A673 (cell line): ENCODE results near the gene CNFN. TPM values are rescaled to one million over a fixed set of nuclear protein-coding genes. Genes with fewer than 3 reads are reported as not detected.

Experiments
- BruUV-seq: library from RNA; stranded (reverse); fragments of 400-500 nt; replicated peaks from 2 replicates; lab custom pipeline; 2021; lab: Mats Ljungman, UMichigan
- CTCF ChIA-PET: fragments of 300-600 bp; sonication (Branson Sonifier 250); formaldehyde crosslinking; loops from one replicate; lab custom pipeline; 2022; ENCODE audit warnings: antibody characterized with exemption; lab: Charles Lee
- POLR2A ChIA-PET: fragments of 300-600 bp; sonication (Branson Sonifier 250); formaldehyde crosslinking; loops from one replicate; lab custom pipeline; 2022; ENCODE audit warnings: antibody characterized with exemption; ENCODE audit not compliant: low non-redundant PET; lab: Charles Lee
- DNase-seq: peaks from one replicate; pipeline ENCODE4 v3.0.0-alpha.2; 2015; ENCODE audit warnings: low spot score
- H3K27ac ChIP-seq: fragments of 200-600 bp; sonication (generic); 2 replicates; pipeline ENCODE4 v1.5.1; 2016; ENCODE audit warnings: mixed run types, low read depth, mild to moderate bottlenecking, mixed read lengths, antibody characterized with exemption, low read length; ENCODE audit not compliant: poor library complexity, severe bottlenecking
- H3K27me3 ChIP-seq: fragments of 200-600 bp; sonication (generic); replicated peaks from 2 replicates; pipeline ENCODE4 v1.6.1; 2017; ENCODE audit warnings: mixed run types, low read depth, mild to moderate bottlenecking, mixed read lengths, antibody characterized with exemption, low read length; ENCODE audit not compliant: insufficient read depth, poor library complexity
- H3K36me3 ChIP-seq: fragments of 200-600 bp; sonication (generic); 2 replicates; pipeline ENCODE4 v1.6.1; 2016; ENCODE audit warnings: mixed run types, mild to moderate bottlenecking, mixed read lengths, antibody characterized with exemption, low read length; ENCODE audit not compliant: insufficient read depth, poor library complexity, severe bottlenecking
- H3K4me1 ChIP-seq: fragments of 200-600 bp; sonication (generic); 2 replicates; pipeline ENCODE4 v1.6.1; 2017; ENCODE audit warnings: mixed run types, mild to moderate bottlenecking, mixed read lengths, antibody characterized with exemption, low read length; ENCODE audit not compliant: insufficient read depth, poor library complexity, severe bottlenecking
- H3K4me3 ChIP-seq: fragments of 200-600 bp; sonication (generic); 2 replicates; pipeline ENCODE4 v1.5.1; 2016; ENCODE audit warnings: low read depth, mixed run types, mild to moderate bottlenecking, mixed read lengths, low read length; ENCODE audit not compliant: poor library complexity, severe bottlenecking
- H3K9me3 ChIP-seq: fragments of 200-600 bp; sonication (generic); 2 replicates; pipeline ENCODE4 v1.6.1; 2016; ENCODE audit warnings: mixed run types, low read depth, mild to moderate bottlenecking, mixed read lengths, antibody characterized with exemption, low read length; ENCODE audit not compliant: poor library complexity, severe bottlenecking
- CTCF ChIP-seq: fragments of 300-800, 200-600 bp; sonication (generic); conservative IDR thresholded peaks from 2 replicates; pipeline ENCODE4 v1.5.1; 2017; ENCODE audit warnings: low read depth, mild to moderate bottlenecking, antibody characterized with exemption, low read length, moderate library complexity, mixed read lengths
- EZH2 ChIP-seq: fragments of 200-600 bp; sonication (generic); IDR thresholded peaks from 2 replicates; pipeline ENCODE4 v1.6.1; 2017; ENCODE audit warnings: borderline replicate concordance, low read depth, mild to moderate bottlenecking, mixed read lengths, antibody characterized with exemption, low read length; ENCODE audit not compliant: poor library complexity, severe bottlenecking
- intact Hi-C: fragments of 100-400 bp; cut with micrococcal nuclease; formaldehyde crosslinking; loops from one replicate; pipeline ENCODE4 v1.10.0; 2022; ENCODE audit not compliant: unreplicated experiment
- total RNA-seq: library from RNA; stranded (reverse); gene quantifications from 2 replicates; pipeline ENCODE4 v1.2.3, GENCODE V29; 2021

CNFN gene
- total RNA-seq, 1 experiment from 2014 or later, result not detected

- Histone ChIP-seq H3K36me3 (no peaks in the 10 kb centered on the region), H3K9me3 (no peaks in the 10 kb centered on the region), H3K4me1 (peaks cover 17% of the 10 kb centered on the region), H3K4me3 (peak overlapping the region; percentile 54), H3K27ac (no peak overlapping the region), H3K27me3 (no peaks in the 10 kb centered on the region)
- TF ChIP-seq CTCF (no peak), EZH2 (no peak)
- DNase-seq, result no peak
- intact Hi-C loops, result no loop called here
- BruUV-seq, result no TSS peak
- POLR2A ChIA-PET, result no interaction called here
- CTCF ChIA-PET, result interaction anchor here (2.1 kb wide), 1 partner anchor 16 kb away, joined by 10 read pairs; no protein-coding TSS in a partner anchor
Observed at GRCh38 chr19:42422092-42422900, 32.2 kb upstream of the CNFN start.

- CTCF ChIA-PET, result no interaction called here
- Histone ChIP-seq H3K4me1 (peaks cover 17% of the 10 kb centered on the region), H3K27ac (no peak overlapping the region), H3K27me3 (no peaks in the 10 kb centered on the region), H3K4me3 (no peak overlapping the region), H3K9me3 (no peaks in the 10 kb centered on the region), H3K36me3 (no peaks in the 10 kb centered on the region)
- no TSS peak for BruUV-seq
- TF ChIP-seq EZH2 (no peak), CTCF (no peak)
- intact Hi-C loops, result no loop called here
- POLR2A ChIA-PET, result no interaction called here
- DNase-seq, result no peak
Observed at GRCh38 chr19:42421591-42422031, 31.5 kb upstream of the CNFN start.

- Histone ChIP-seq H3K36me3 (no peaks in the 10 kb centered on the region), H3K27me3 (no peaks in the 10 kb centered on the region), H3K4me1 (peaks cover 17% of the 10 kb centered on the region), H3K4me3 (no peak overlapping the region), H3K27ac (no peak overlapping the region), H3K9me3 (no peaks in the 10 kb centered on the region)
- intact Hi-C loops, result no loop called here
- ChIA-PET CTCF (no interaction called here), POLR2A (no interaction called here)
- no peak for DNase-seq
- no peak for TF ChIP-seq EZH2
- no peak for TF ChIP-seq CTCF
- BruUV-seq, result no TSS peak
Observed at GRCh38 chr19:42421101-42421500, 31.0 kb upstream of the CNFN start.
